Measurements from ENCODE around the gene CCNI2.

The CCNI2 gene

DNA sequence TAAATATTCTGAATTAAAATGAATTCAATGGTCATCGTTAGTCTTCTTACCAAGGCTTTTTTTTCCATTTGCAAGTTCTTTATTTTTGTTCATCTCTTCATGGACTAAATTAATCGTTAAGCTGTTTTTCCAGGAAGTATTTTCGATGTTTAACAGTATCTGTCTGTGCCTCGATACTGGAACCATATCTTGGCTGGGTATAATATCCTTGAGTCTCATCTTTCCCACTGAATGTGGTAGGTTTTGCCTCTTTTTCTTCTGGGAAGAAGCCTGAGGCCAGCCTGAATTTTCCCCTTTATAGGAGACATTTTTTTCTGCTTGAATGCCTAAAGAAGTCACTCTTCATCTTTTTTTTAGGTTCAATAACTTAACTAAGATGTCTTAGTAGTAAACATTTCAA lies 33.8 kb downstream of the CCNI2 start:
- peaks cover 17% of the 10 kb centered on the region for H3K4me1 Mint-ChIP-seq
- peak overlapping the region in 1 of 3 experiments; percentile 17 for H3K4me3 Mint-ChIP-seq
- peaks cover 28% of the 10 kb centered on the region for H3K27me3 Mint-ChIP-seq (ENCODE audit: low read depth)

GRCh38 chr5:132782101-132782500 lies 34.9 kb downstream of the CCNI2 start:
- Mint-ChIP-seq H3K4me1 (peaks cover 14% of the 10 kb centered on the region), H3K4me3 (peak overlapping the region in 1 of 3 experiments; percentile 41), H3K27me3 (ENCODE audit: low read depth) (peaks cover 28% of the 10 kb centered on the region), H3K27ac (no peak overlapping the region), H3K36me3 (ENCODE audit: low read depth) (no peaks in the 10 kb centered on the region), H3K9me3 (no peaks in the 10 kb centered on the region)
- TF ChIP-seq CTCF (IDR thresholded peaks at IDR 0.05; ENCODE audit: unreplicated experiment in 3 of 3) = no peak

More for the DNA sequence above, 33.8 kb downstream of the CCNI2 start:
- TF ChIP-seq CTCF (IDR thresholded peaks at IDR 0.05; ENCODE audit: unreplicated experiment in 3 of 3) = no peak
- Mint-ChIP-seq H3K9me3 (no peaks in the 10 kb centered on the region), H3K36me3 (ENCODE audit: low read depth) (no peaks in the 10 kb centered on the region), H3K27ac (no peak overlapping the region)

DNA sequence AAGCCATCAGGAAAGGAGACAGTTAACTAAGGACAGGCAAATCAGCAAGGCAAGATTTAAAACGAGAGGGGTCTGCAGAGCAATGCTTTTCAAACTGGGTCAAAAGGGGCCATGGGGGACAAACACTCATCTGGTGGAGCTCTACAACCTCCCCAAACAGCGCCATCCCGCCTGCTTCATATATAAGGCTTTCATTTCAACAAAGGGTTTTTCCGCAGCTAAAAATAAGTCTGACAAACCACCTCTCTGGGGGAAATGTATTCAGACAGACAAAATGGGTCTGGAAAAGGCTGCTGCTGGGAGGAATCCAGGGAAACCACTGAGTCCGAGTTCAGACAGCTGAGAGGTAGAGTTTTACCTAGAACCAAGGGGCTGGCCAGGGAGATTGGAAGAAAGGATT lies 38.1 kb downstream of the CCNI2 start:
- Mint-ChIP-seq H3K27ac (no peak overlapping the region), H3K27me3 (ENCODE audit: low read depth) (peaks cover 24% of the 10 kb centered on the region), H3K4me1 (peaks cover 8% of the 10 kb centered on the region), H3K4me3 (no peak overlapping the region), H3K36me3 (ENCODE audit: low read depth) (no peaks in the 10 kb centered on the region), H3K9me3 (no peaks in the 10 kb centered on the region)
- no peak for TF ChIP-seq CTCF (IDR thresholded peaks at IDR 0.05; ENCODE audit: unreplicated experiment in 3 of 3)

DNA sequence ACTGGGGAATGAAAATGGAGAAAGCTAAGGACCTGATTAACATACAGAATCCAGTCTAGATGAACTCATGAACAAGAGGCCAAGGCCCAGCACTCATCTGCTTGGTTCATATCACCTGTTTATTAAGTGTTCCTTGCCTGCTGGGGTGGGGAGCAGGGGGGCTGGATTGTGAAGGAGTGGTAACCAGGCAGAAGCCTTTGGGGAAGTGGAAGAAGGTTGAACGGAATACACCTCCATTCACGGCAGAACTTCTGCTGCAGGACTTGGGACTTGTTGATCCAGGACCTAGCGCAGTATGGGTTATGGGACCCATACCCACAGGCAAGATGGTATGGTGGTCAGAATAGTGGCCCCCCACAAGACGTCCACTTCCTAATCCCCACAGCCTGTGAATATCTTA lies 38.6 kb downstream of the CCNI2 start:
- Mint-ChIP-seq H3K36me3 (ENCODE audit: low read depth) (no peaks in the 10 kb centered on the region), H3K27me3 (ENCODE audit: low read depth) (peaks cover 22% of the 10 kb centered on the region), H3K4me1 (peaks cover 8% of the 10 kb centered on the region), H3K27ac (no peak overlapping the region), H3K9me3 (no peaks in the 10 kb centered on the region), H3K4me3 (no peak overlapping the region)
- no peak for TF ChIP-seq CTCF (IDR thresholded peaks at IDR 0.05; ENCODE audit: unreplicated experiment in 3 of 3)

GRCh38 chr5:132787076-132787475 lies 39.9 kb downstream of the CCNI2 start:
- no peaks in the 10 kb centered on the region for H3K36me3 Mint-ChIP-seq (ENCODE audit: low read depth)
- H3K27ac Mint-ChIP-seq = no peak overlapping the region
- no peak overlapping the region for H3K4me3 Mint-ChIP-seq
- no peaks in the 10 kb centered on the region for H3K9me3 Mint-ChIP-seq
- no peak for TF ChIP-seq CTCF (IDR thresholded peaks at IDR 0.05; ENCODE audit: unreplicated experiment in 3 of 3)
- H3K4me1 Mint-ChIP-seq = peaks cover 8% of the 10 kb centered on the region
- H3K27me3 Mint-ChIP-seq (ENCODE audit: low read depth) = peaks cover 13% of the 10 kb centered on the region

GRCh38 chr5:132788508-132788907 lies 41.3 kb downstream of the CCNI2 start:
- TF ChIP-seq CTCF (IDR thresholded peaks at IDR 0.05; ENCODE audit: unreplicated experiment in 3 of 3) = no peak
- H3K9me3 Mint-ChIP-seq = no peaks in the 10 kb centered on the region
- H3K27me3 Mint-ChIP-seq (ENCODE audit: low read depth) = peaks cover 20% of the 10 kb centered on the region
- H3K36me3 Mint-ChIP-seq (ENCODE audit: low read depth) = no peaks in the 10 kb centered on the region
- peaks cover 8% of the 10 kb centered on the region for H3K4me1 Mint-ChIP-seq
- H3K27ac Mint-ChIP-seq = no peak overlapping the region
- H3K4me3 Mint-ChIP-seq = no peak overlapping the region

Data from nephron (organoid).